GM12891 (cell line): ENCODE measurements around the gene POU3F2.

Experiments used
- PAX5 ChIP-seq: IDR thresholded peaks from 2 replicates; pipeline ENCODE4 v1.6.1; 2011; ENCODE audit warnings: low read length, moderate library complexity, mild to moderate bottlenecking; ENCODE audit not compliant: insufficient read depth, severe bottlenecking
- POLR2A ChIP-seq: IDR thresholded peaks from 2 replicates; pipeline ENCODE4 v1.6.1; 2011; ENCODE audit warnings: low read depth, low read length, control low read depth
- POLR2AphosphoS5 ChIP-seq: IDR thresholded peaks from 2 replicates; pipeline ENCODE4 v1.6.1; 2011; ENCODE audit warnings: low read depth, low read length, control low read depth
- SPI1 ChIP-seq: IDR thresholded peaks from 2 replicates; pipeline ENCODE4 v1.6.1; 2011; ENCODE audit warnings: low read depth, low read length, control low read depth
- TAF1 ChIP-seq: IDR thresholded peaks from 2 replicates; pipeline ENCODE4 v1.6.1; 2011; ENCODE audit warnings: low read depth, low read length, control low read depth

DNA sequence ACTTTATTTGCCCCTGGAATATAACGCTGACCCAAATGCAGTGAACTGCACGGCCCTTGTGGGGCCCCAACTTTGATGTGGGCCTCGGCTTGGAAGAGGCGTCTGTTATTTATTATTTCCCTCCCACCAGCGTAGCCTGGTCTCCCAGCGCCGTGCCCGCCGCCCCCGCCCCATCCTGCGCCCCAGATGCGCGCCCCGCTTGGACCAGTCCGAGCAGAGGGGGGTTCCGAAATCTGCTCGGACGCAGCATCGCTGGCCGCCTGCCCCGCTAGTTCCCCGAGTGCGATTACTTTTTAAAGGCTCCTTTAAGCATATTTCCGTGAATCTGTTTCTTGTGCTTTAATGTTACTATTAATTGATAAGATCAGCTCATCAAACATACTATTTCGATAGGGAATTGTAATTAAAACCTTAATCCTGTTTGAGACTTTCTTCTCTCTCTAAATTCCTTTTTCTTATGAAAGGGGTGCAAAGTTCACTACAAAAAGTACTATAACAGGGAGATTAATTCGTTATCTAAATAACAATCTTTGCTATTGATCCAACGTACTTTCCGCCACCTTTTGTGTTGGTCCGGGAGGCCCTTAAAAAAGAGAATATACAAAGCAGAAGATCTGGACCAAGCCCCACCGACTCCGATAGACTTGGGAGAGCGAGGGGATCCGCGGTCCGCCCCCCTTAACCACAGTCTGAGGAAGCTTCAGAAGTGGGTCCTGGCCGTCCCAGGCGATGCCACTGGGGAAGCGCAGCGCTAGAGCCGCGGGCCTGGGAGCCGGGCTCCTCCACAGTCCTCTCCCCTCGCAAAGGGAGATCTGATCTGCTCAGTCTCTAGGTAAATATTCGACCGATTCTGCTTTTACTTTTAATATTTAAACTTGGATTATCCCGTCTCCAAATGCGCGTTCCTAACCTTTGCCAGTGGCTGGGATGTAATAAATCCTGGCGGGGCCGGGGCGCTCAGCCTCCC lies 10.2 kb downstream of the POU3F2 start:
- TF ChIP-seq PAX5 (no peak), POLR2A (no peak), SPI1 (no peak), TAF1 (no peak), POLR2AphosphoS5 (no peak)
